RCC 7860 (cell line): ENCODE measurements around the gene CLDN11.

Experiments
- DNase-seq: peaks from one replicate; pipeline ENCODE4 v3.0.0-alpha.2; 2015; ENCODE audit warnings: low spot score
- FAIRE-seq: peaks from 2 replicates; lab custom pipeline; 2012; peaks lifted over from hg19 to GRCh38; lab: Jason Lieb, UNC

Gene CLDN11

GRCh38 chr3:170469151-170470062 is 50.7 kb downstream of the CLDN11 start:
- FAIRE-seq: peak; percentile 68
- peak; percentile 4 for DNase-seq

GRCh38 chr3:170470063-170471016 is 51.7 kb downstream of the CLDN11 start:
- DNase-seq: no peak
- no peak for FAIRE-seq

- no peak for DNase-seq
- FAIRE-seq: no peak
These were observed 52.5 kb downstream of the CLDN11 start for GRCh38 chr3:170471149-170471548.

- FAIRE-seq: no peak
- DNase-seq: no peak
These were observed 54.7 kb downstream of the CLDN11 start for GRCh38 chr3:170473358-170473757.

- FAIRE-seq (no peak), DNase-seq (no peak)
These were observed 56.5 kb downstream of the CLDN11 start for GRCh38 chr3:170475092-170475685.

GRCh38 chr3:170476291-170476690 is 57.6 kb downstream of the CLDN11 start:
- DNase-seq (no peak), FAIRE-seq (no peak)

- DNase-seq (no peak), FAIRE-seq (no peak)
These were observed 58.7 kb downstream of the CLDN11 start for GRCh38 chr3:170477395-170477794.

GRCh38 chr3:170480111-170480510 is 61.4 kb downstream of the CLDN11 start:
- no peak for FAIRE-seq

GRCh38 chr3:170482199-170482598 is 63.5 kb downstream of the CLDN11 start:
- FAIRE-seq (no peak), DNase-seq (no peak)

More at GRCh38 chr3:170480111-170480510, 61.4 kb downstream of the CLDN11 start:
- no peak for DNase-seq

- DNase-seq (no peak), FAIRE-seq (no peak)
These were observed 65.0 kb downstream of the CLDN11 start for GRCh38 chr3:170483485-170484262.
